ENCODE measurements around the gene LY6G5C. TPM values are rescaled to one million over a fixed set of nuclear protein-coding genes. Genes with fewer than 3 reads are reported as not detected.
A peak's percentile ranks its signal among the peaks of the same experiment; 100 is the strongest.

LY6G5C gene
- total and polyA plus RNA-seq, 2 of the 13 experiments (the other 11 are each of a cell fraction or from before 2014, with no cell fraction given), result 0.33 to 0.55 TPM

GRCh38 chr6:31663961-31664789, 16.7 kb downstream of the LY6G5C start (continued):
- TF ChIP-seq PRDM4 (CRISPR knock-in tag; IDR thresholded peaks at IDR 0.05; ENCODE audit: borderline replicate concordance) (no peak), ZNF274 (CRISPR knock-in tag; IDR thresholded peaks at IDR 0.05) (peak; percentile 64; the same call in 1 of the 2 replicates), ZNF546 (CRISPR knock-in tag; conservative IDR thresholded peaks at IDR 0.05) (no peak; the same call in 1 of the 2 replicates), ARID2 (CRISPR knock-in tag; IDR thresholded peaks at IDR 0.05; ENCODE audit: borderline replicate concordance) (no peak), ZFP91 (CRISPR knock-in tag; IDR thresholded peaks at IDR 0.05; ENCODE audit: borderline replicate concordance) (peak; percentile 66; the same call in 1 of the 2 replicates), ZC3H4 (CRISPR knock-in tag; IDR thresholded peaks at IDR 0.05; ENCODE audit: borderline replicate concordance) (no peak), MTA1 (CRISPR knock-in tag; IDR thresholded peaks at IDR 0.05; ENCODE audit: borderline replicate concordance) (no peak; the same call in 1 of the 2 replicates), ZFP90 (CRISPR knock-in tag; IDR thresholded peaks at IDR 0.05; ENCODE audit: borderline replicate concordance) (no peak; the same call in 1 of the 2 replicates)
